Thoracic aorta (tissue), 2 donors: Measurements from ENCODE around the gene ZNF462. TPM values are rescaled to one million over a fixed set of nuclear protein-coding genes. Genes with fewer than 3 reads are reported as not detected.

ENCODE experiments used
- ATAC-seq: fragments of 150-250 bp; one replicate; pipeline ENCODE4 v1.8.0; 2017; ENCODE audit warnings: low read depth; ENCODE audit not compliant: insufficient number of reproducible peaks, low FRiP score
- DNase-seq: peaks from one replicate; pipeline ENCODE4 v3.0.0-alpha.2; 2020; ENCODE audit warnings: low spot score
- H3K27ac ChIP-seq, 2 donors: fragments of 200-600 bp; sonication (generic); 1 replicate in 1 of 2; 2 replicates in 1 of 2; pipeline ENCODE4 v1.5.1; 2016; ENCODE audit warnings: mild to moderate bottlenecking in 2 of 2, moderate library complexity in 2 of 2
- H3K27me3 ChIP-seq: fragments of 200-600 bp; sonication (generic); replicated peaks from 2 replicates; pipeline ENCODE4 v1.6.0; 2016; ENCODE audit warnings: mild to moderate bottlenecking; ENCODE audit not compliant: insufficient read depth
- H3K36me3 ChIP-seq: fragments of 200-600 bp; sonication (generic); one replicate; pipeline ENCODE4 v1.5.1; 2016
- H3K4me1 ChIP-seq, 2 donors: fragments of 200-600 bp; sonication (generic); 1 replicate in 1 of 2; 2 replicates in 1 of 2; pipeline versions ENCODE4 v1.5.1 to v1.6.0; 2016; ENCODE audit warnings: low read depth in 2 of 2, mild to moderate bottlenecking in 1 of 2; ENCODE audit not compliant: control insufficient read depth in 1 of 2
- H3K4me3 ChIP-seq: fragments of 200-600 bp; sonication (generic); 2 replicates; pipeline ENCODE4 v1.5.1; 2016; ENCODE audit warnings: mild to moderate bottlenecking
- H3K9me3 ChIP-seq: fragments of 200-600 bp; sonication (generic); 2 replicates; pipeline ENCODE4 v1.5.1; 2016
- total RNA-seq, 2 donors: library from RNA; depleted of rRNA; stranded (reverse); fragments of >200 nt; gene quantifications; one replicate each; pipeline versions ENCODE4 v1.1.0 to v1.2.3, GENCODE V29; 2016
- TF ChIP-seq, protein P1 (sequence below): fragments of 200-600 bp; sonication (generic); IDR thresholded peaks from one replicate; pipeline ENCODE4 v1.5.1; 2019; ENCODE audit warnings: antibody characterized with exemption

ZNF462 gene
- total RNA-seq, 2 donors from 2014 or later: 9.6 to 12.3 TPM

DNA sequence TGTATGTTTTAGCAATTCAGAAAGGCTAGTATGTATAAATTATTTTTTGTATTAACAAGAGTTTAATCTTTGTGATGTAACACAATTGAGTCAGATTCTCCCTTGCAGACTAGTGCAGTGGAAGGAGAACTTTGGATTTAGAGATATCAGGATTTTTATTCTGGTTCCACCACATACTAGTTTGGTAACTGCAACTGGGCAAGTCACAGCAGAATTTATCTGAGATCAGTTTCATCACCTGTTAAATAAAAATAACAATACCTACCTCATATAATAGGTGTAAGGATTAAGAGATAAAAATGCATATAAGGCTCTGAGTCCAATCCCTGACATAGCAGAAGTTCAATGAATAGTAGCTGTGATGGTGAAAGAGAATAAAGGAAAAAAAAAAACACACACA is 34.0 kb upstream of the ZNF462 start:
- peaks cover 6% of the 10 kb centered on the region for H3K9me3 ChIP-seq
- ATAC-seq: no peak
- no peaks in the 10 kb centered on the region for H3K36me3 ChIP-seq
- TF ChIP-seq, protein P1, sequence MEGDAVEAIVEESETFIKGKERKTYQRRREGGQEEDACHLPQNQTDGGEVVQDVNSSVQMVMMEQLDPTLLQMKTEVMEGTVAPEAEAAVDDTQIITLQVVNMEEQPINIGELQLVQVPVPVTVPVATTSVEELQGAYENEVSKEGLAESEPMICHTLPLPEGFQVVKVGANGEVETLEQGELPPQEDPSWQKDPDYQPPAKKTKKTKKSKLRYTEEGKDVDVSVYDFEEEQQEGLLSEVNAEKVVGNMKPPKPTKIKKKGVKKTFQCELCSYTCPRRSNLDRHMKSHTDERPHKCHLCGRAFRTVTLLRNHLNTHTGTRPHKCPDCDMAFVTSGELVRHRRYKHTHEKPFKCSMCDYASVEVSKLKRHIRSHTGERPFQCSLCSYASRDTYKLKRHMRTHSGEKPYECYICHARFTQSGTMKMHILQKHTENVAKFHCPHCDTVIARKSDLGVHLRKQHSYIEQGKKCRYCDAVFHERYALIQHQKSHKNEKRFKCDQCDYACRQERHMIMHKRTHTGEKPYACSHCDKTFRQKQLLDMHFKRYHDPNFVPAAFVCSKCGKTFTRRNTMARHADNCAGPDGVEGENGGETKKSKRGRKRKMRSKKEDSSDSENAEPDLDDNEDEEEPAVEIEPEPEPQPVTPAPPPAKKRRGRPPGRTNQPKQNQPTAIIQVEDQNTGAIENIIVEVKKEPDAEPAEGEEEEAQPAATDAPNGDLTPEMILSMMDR: no peak
- no peak overlapping the region for H3K27ac ChIP-seq
- DNase-seq: no peak
- H3K27me3 ChIP-seq: no peaks in the 10 kb centered on the region
- peaks cover 10 to 17% of the 10 kb centered on the region in 2 donors for H3K4me1 ChIP-seq
- no peak overlapping the region for H3K4me3 ChIP-seq

DNA sequence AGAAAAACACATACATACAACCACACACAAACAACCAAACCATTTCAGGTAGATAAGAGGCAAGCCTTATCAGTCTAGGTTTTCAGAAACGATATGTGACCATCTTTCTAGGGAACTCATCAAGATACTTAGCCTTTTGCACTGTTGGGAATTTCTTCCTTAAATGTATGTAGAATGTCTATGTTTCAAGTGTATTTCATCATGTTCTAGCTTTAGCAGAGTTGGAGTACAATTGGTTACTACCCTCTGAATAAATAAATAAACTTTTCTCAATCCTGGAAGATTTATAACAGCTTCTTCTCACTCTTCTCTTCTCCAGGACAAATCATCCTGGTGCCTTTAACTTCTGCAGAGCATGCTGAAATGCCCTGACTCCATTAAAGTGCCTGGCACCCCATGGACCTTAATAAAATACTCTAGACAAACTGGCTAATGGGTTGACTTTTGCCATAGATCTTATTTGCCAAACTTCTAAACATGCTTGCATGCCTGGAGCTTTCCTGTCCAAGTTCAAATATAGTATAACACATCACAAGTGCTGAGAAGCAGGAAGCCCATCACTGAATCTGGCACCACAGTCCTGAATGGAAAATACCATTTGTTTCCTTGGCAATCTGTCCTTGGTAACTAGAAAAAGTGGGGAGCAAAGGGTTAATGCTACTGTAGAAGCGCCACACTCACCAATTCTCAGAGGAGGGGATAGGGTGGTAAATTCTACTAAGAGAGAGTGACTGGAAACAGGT is 33.1 kb upstream of the ZNF462 start:
- TF ChIP-seq, protein P1: no peak
- peaks cover 10 to 17% of the 10 kb centered on the region in 2 donors for H3K4me1 ChIP-seq
- DNase-seq (no peak), ATAC-seq (no peak)
- no peaks in the 10 kb centered on the region for H3K27me3 ChIP-seq
- no peaks in the 10 kb centered on the region for H3K36me3 ChIP-seq
- no peak overlapping the region for H3K4me3 ChIP-seq
- H3K9me3 ChIP-seq: peaks cover 6% of the 10 kb centered on the region
- peak overlapping the region in 1 of 2 donors; percentile 37 for H3K27ac ChIP-seq

DNA sequence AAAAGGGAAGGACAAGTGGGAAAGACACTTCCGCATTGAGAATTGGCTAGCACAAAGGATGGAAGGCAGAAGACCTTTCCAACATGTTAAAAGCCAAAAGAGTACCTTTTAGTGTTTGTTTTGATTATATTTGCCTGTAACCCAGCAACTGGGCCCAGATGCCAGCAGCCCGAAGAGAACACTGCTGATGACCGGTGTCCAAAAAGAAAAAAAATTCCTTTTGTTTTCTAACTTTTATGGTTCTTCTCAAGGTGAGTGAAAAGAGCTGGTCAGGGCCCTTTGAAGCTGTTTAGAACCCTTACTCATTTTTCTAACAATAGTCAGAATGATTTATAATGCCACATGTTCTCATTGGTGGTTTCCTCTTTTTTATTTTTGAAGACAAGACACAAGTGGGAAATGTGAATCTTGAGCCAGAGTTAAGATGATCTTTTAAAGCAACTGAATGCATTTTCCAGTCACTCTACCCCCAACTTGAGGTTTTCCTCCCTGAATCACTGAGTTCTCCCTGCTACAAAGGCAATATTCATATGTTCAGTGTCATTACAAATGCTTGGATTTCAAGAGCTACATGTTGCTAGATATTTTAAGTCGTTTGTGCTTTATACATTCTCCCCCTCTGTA is 32.3 kb upstream of the ZNF462 start:
- peak overlapping the region in 1 of 2 donors; percentile 37 for H3K27ac ChIP-seq
- peaks cover 6% of the 10 kb centered on the region for H3K9me3 ChIP-seq
- H3K36me3 ChIP-seq: no peaks in the 10 kb centered on the region
- H3K4me1 ChIP-seq: peaks cover 10 to 17% of the 10 kb centered on the region in 2 donors
- DNase-seq (no peak), ATAC-seq (no peak)
- H3K4me3 ChIP-seq: no peak overlapping the region
- no peaks in the 10 kb centered on the region for H3K27me3 ChIP-seq
- TF ChIP-seq, protein P1: no peak

DNA sequence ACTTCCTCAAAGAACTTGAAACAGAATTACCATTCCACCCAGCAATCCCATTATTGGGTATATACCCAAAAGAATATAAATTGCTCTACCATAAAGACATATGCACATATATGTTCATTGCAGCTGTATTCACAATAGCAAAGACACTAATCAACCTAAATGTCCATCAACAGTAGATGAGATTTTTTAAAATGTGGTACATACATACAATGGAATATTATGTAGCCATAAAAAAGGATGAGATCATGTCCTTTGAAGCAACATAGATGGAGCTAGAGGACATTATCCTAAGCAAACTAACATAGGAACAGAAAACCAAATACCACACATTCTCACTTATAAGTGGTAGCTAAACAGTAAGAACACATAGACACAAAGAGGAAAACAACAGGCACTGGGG is 28.1 kb upstream of the ZNF462 start:
- TF ChIP-seq, protein P1: no peak
- ATAC-seq: no peak

DNA sequence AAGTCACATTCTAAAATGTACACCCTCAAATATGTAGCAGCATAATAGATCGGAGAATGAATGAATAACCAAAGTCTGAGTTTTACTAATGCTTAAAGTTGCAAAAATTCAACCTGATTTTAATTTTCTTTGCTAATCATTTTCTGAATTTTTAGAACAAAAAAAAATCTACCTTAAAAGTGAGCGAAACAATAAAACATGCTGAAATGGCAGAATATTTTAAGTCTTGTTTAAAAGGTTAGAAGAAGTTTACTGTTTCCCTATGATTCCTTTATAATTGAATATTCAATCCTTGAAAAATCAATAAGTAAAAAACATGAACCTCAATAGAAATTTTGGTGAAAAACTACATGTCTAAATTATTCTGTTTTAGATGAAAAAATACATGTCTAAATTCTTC is 27.1 kb upstream of the ZNF462 start:
- no peak for DNase-seq
- Histone ChIP-seq H3K27ac (no peak overlapping the region), H3K4me1 (peaks cover 0 to 2% of the 10 kb centered on the region in 2 donors)

More for the DNA sequence above, 28.1 kb upstream of the ZNF462 start:
- no peak for DNase-seq
- H3K27ac ChIP-seq: no peak overlapping the region
- H3K36me3 ChIP-seq: no peaks in the 10 kb centered on the region
- H3K27me3 ChIP-seq: no peaks in the 10 kb centered on the region
- H3K4me3 ChIP-seq: no peak overlapping the region
- peaks cover 6% of the 10 kb centered on the region for H3K9me3 ChIP-seq
- H3K4me1 ChIP-seq: peaks cover 5 to 12% of the 10 kb centered on the region in 2 donors

More for the DNA sequence above, 27.1 kb upstream of the ZNF462 start:
- no peaks in the 10 kb centered on the region for H3K36me3 ChIP-seq
- peaks cover 6% of the 10 kb centered on the region for H3K9me3 ChIP-seq
- no peak overlapping the region for H3K4me3 ChIP-seq
- TF ChIP-seq, protein P1: no peak
- no peaks in the 10 kb centered on the region for H3K27me3 ChIP-seq
- ATAC-seq: no peak
